ENCODE data around the gene SEMA4D.

GRCh38 chr9:89532478-89532877, 34.6 kb upstream of the SEMA4D start:
- TF ChIP-seq CTCF (IDR thresholded peaks at IDR 0.05): no peak
- TF ChIP-seq POLR2A (IDR thresholded peaks at IDR 0.05): no peak

Measured in uterus (tissue), 2 donors.